HepG2 (cell line): ENCODE data around the gene GCLC.

ENCODE experiments used
- BHLHE40 ChIP-seq: IDR thresholded peaks from 2 replicates; pipeline ENCODE4 v1.6.1; 2011; ENCODE audit warnings: low read length, improper control_type of control experiment
- JUNB ChIP-seq: sonication (generic); formaldehyde crosslinking; IDR thresholded peaks from 2 replicates; pipeline ENCODE4 v1.8.0; 2022; ENCODE audit warnings: missing genetic modification reagents, mild to moderate bottlenecking, borderline replicate concordance
- KDM4B ChIP-seq: sonication (generic); formaldehyde crosslinking; IDR thresholded peaks from 2 replicates; pipeline ENCODE4 v1.4.0; 2020; ENCODE audit warnings: missing genetic modification reagents
- NONO ChIP-seq, 2 experiments: fragments of 450-650 bp in 1 of 2; sonication (generic) in 1 of 2; formaldehyde crosslinking in 1 of 2; IDR thresholded peaks in 1 of 2; conservative IDR thresholded peaks in 1 of 2; 2 replicates each; pipeline versions ENCODE4 v1.6.1 to v1.8.0; 2017 to 2022; ENCODE audit warnings: mild to moderate bottlenecking in 1 of 2, missing genetic modification reagents in 1 of 2, moderate library complexity in 1 of 2
- POLR2A ChIP-seq, 2 experiments: IDR thresholded peaks; 2 replicates each; pipeline ENCODE4 v1.6.1; 2011; ENCODE audit warnings: low read depth in 2 of 2, low read length in 2 of 2, mild to moderate bottlenecking in 1 of 2, moderate library complexity in 1 of 2; ENCODE audit not compliant: insufficient read depth in 1 of 2
- POLR2AphosphoS2 ChIP-seq: IDR thresholded peaks from 2 replicates; pipeline ENCODE4 v1.6.1; 2011; ENCODE audit warnings: low read depth, low read length, improper control_type of control experiment
- RFX5 ChIP-seq: IDR thresholded peaks from 2 replicates; pipeline ENCODE4 v1.6.1; 2011; ENCODE audit warnings: low read depth, low read length, improper control_type of control experiment
- TBL1XR1 ChIP-seq: fragments of 150-350 bp; IDR thresholded peaks from 2 replicates; pipeline ENCODE4 v1.6.1; 2014; ENCODE audit warnings: borderline replicate concordance, low read length; ENCODE audit not compliant: partially characterized antibody
- TF ChIP-seq, protein P1 (sequence below): sonication (generic); formaldehyde crosslinking; IDR thresholded peaks from 2 replicates; pipeline ENCODE4 v1.5.0; 2020; ENCODE audit warnings: mild to moderate bottlenecking, missing genetic modification reagents, moderate library complexity

DNA sequence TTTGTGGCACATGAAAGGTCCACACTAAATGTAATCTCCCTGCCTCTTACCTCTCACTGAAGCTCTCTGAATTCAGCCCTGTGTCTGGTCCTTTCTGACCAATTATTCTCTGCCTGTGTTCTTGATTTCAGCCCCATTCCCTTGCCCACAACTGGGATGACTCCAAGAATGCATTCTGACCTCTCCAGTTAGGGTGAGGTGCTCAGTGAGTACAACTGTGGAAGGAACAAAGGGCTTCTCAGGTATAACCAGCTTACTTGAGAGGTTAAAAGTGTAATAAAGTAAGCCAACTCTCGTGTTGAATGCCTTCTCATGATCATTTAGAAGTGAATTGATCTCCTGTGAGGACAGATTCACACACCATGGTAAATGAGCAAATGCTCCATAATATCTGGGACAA, 88.1 kb downstream of the GCLC start:
- TF ChIP-seq POLR2A (IDR thresholded peaks at IDR 0.05; ENCODE audit: insufficient read depth in 1 of 2, low read depth in 2 of 2, low read length in 2 of 2) (no peak), KDM4B (CRISPR knock-in tag) (no peak), TBL1XR1 (no peak), BHLHE40 (no peak), NONO (IDR thresholded peaks at IDR 0.05) (no peak), NONO (CRISPR knock-in tag; conservative IDR thresholded peaks at IDR 0.05) (no peak), POLR2AphosphoS2 (no peak), RFX5 (no peak), JUNB (CRISPR knock-in tag) (no peak)
- TF ChIP-seq, protein P1, sequence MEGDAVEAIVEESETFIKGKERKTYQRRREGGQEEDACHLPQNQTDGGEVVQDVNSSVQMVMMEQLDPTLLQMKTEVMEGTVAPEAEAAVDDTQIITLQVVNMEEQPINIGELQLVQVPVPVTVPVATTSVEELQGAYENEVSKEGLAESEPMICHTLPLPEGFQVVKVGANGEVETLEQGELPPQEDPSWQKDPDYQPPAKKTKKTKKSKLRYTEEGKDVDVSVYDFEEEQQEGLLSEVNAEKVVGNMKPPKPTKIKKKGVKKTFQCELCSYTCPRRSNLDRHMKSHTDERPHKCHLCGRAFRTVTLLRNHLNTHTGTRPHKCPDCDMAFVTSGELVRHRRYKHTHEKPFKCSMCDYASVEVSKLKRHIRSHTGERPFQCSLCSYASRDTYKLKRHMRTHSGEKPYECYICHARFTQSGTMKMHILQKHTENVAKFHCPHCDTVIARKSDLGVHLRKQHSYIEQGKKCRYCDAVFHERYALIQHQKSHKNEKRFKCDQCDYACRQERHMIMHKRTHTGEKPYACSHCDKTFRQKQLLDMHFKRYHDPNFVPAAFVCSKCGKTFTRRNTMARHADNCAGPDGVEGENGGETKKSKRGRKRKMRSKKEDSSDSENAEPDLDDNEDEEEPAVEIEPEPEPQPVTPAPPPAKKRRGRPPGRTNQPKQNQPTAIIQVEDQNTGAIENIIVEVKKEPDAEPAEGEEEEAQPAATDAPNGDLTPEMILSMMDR, result no peak
